ENCODE data around the gene B3GALT2.
"Not testable (repeated sequence)": the region's sequence is repeated elsewhere in the genome, so short reads cannot be mapped to it uniquely, and the experiment has no call there.

The B3GALT2 gene

GRCh38 chr1:193199940-193200339, 13.5 kb upstream of the B3GALT2 start:
- in situ Hi-C loops (cut with HindIII; ENCODE audit: low sequenced_read_pairs): loop anchor here (25.0 kb wide), 1 partner anchor 1087 kb away; no protein-coding TSS in a partner anchor
- no peak for DNase-seq (ENCODE audit: low read depth)
- TF ChIP-seq CTCF (IDR thresholded peaks at IDR 0.05; ENCODE audit: low read depth, low read length, missing control alignments): no peak

GRCh38 chr1:193192586-193192985, 6.2 kb upstream of the B3GALT2 start:
- H3K4me3 ChIP-seq (ENCODE audit: low read depth, low read length): no peak overlapping the region
- TF ChIP-seq CTCF (IDR thresholded peaks at IDR 0.05; ENCODE audit: low read depth, low read length, missing control alignments): no peak
- DNase-seq (ENCODE audit: low read depth): no peak
- in situ Hi-C loops (cut with HindIII; ENCODE audit: low sequenced_read_pairs): loop anchor here (25.0 kb wide), 1 partner anchor 1095 kb away; no protein-coding TSS in a partner anchor

More at GRCh38 chr1:193199940-193200339, 13.5 kb upstream of the B3GALT2 start:
- H3K4me3 ChIP-seq (ENCODE audit: low read depth, low read length): no peak overlapping the region

GRCh38 chr1:193190096-193190744, 3.8 kb upstream of the B3GALT2 start:
- no peak overlapping the region for H3K4me3 ChIP-seq (ENCODE audit: low read depth, low read length)
- peak; percentile 5 for DNase-seq (ENCODE audit: low read depth)
- TF ChIP-seq CTCF (IDR thresholded peaks at IDR 0.05; ENCODE audit: low read depth, low read length, missing control alignments): peak; percentile 33
- in situ Hi-C loops (cut with HindIII; ENCODE audit: low sequenced_read_pairs): loop anchor here (25.0 kb wide), 1 partner anchor 1097 kb away; no protein-coding TSS in a partner anchor

- no peak for DNase-seq (ENCODE audit: low read depth)
- in situ Hi-C loops (cut with HindIII; ENCODE audit: low sequenced_read_pairs): loop anchor here (25.0 kb wide), 1 partner anchor 1098 kb away; no protein-coding TSS in a partner anchor
- TF ChIP-seq CTCF (IDR thresholded peaks at IDR 0.05; ENCODE audit: low read depth, low read length, missing control alignments): no peak
- H3K4me3 ChIP-seq (ENCODE audit: low read depth, low read length): no peak overlapping the region
Measured at GRCh38 chr1:193189442-193190095, 3.2 kb upstream of the B3GALT2 start.

GRCh38 chr1:193188915-193189314, 2.5 kb upstream of the B3GALT2 start:
- H3K4me3 ChIP-seq (ENCODE audit: low read depth, low read length); DNase-seq (ENCODE audit: low read depth): not testable (repeated sequence)
- in situ Hi-C loops (cut with HindIII; ENCODE audit: low sequenced_read_pairs): loop anchor here (25.0 kb wide), 1 partner anchor 1098 kb away; no protein-coding TSS in a partner anchor

- in situ Hi-C loops (cut with HindIII; ENCODE audit: low sequenced_read_pairs): loop anchor here (25.0 kb wide), 1 partner anchor 1100 kb away; no protein-coding TSS in a partner anchor
- TF ChIP-seq CTCF (IDR thresholded peaks at IDR 0.05; ENCODE audit: low read depth, low read length, missing control alignments): no peak
- no peak for DNase-seq (ENCODE audit: low read depth)
- H3K4me3 ChIP-seq (ENCODE audit: low read depth, low read length): no peak overlapping the region
Measured at GRCh38 chr1:193187114-193187513, 701 bp upstream of the B3GALT2 start.

- no peak for DNase-seq (ENCODE audit: low read depth)
- no peak overlapping the region for H3K4me3 ChIP-seq (ENCODE audit: low read depth, low read length)
- no peak for TF ChIP-seq CTCF (IDR thresholded peaks at IDR 0.05; ENCODE audit: low read depth, low read length, missing control alignments)
- in situ Hi-C loops (cut with HindIII; ENCODE audit: low sequenced_read_pairs): loop anchor here (25.0 kb wide), 1 partner anchor 1102 kb away; no protein-coding TSS in a partner anchor
Measured at GRCh38 chr1:193185211-193185610, 1.2 kb downstream of the B3GALT2 start.

Measured in astrocyte of the cerebellum (primary cell).